ENCODE results near the gene SMG6.

The SMG6 gene

GRCh38 chr17:2067608-2068024, 236.0 kb downstream of the SMG6 start:
- Histone ChIP-seq H3K9me3 (ENCODE audit: insufficient read depth, low read depth, low read length) (no peaks in the 10 kb centered on the region), H3K4me1 (ENCODE audit: insufficient read depth, low read length) (peaks cover 11% of the 10 kb centered on the region), H3K36me3 (ENCODE audit: insufficient read depth, low read length) (peaks cover 13% of the 10 kb centered on the region; the same call in 1 of the 2 replicates), H3K9ac (ENCODE audit: low read depth, low read length) (no peak overlapping the region), H3K27ac (ENCODE audit: low read depth, low read length) (no peak overlapping the region), H3K27me3 (ENCODE audit: insufficient read depth, low read length) (no peaks in the 10 kb centered on the region), H3K4me3 (ENCODE audit: low read length) (no peak overlapping the region)
- 78% methylated on average over 5 of the region's 5 CpGs for WGBS

- no peaks in the 10 kb centered on the region for H3K27me3 ChIP-seq (ENCODE audit: insufficient read depth, low read length)
- H3K9ac ChIP-seq (ENCODE audit: low read depth, low read length), result no peak overlapping the region
- WGBS, result 94% methylated on average over 14 of the region's 14 CpGs
- no peak overlapping the region for H3K4me3 ChIP-seq (ENCODE audit: low read length)
- H3K9me3 ChIP-seq (ENCODE audit: insufficient read depth, low read depth, low read length), result no peaks in the 10 kb centered on the region
- peaks cover 8% of the 10 kb centered on the region; the same call in 1 of the 2 replicates for H3K36me3 ChIP-seq (ENCODE audit: insufficient read depth, low read length)
- no peak overlapping the region for H3K27ac ChIP-seq (ENCODE audit: low read depth, low read length)
- peaks cover 11% of the 10 kb centered on the region for H3K4me1 ChIP-seq (ENCODE audit: insufficient read depth, low read length)
Observed at GRCh38 chr17:2067048-2067561, 236.5 kb downstream of the SMG6 start.

- Histone ChIP-seq H3K27ac (ENCODE audit: low read depth, low read length) (no peak overlapping the region), H3K9me3 (ENCODE audit: insufficient read depth, low read depth, low read length) (no peaks in the 10 kb centered on the region), H3K4me3 (ENCODE audit: low read length) (no peak overlapping the region), H3K4me1 (ENCODE audit: insufficient read depth, low read length) (peaks cover 11% of the 10 kb centered on the region), H3K9ac (ENCODE audit: low read depth, low read length) (no peak overlapping the region), H3K36me3 (ENCODE audit: insufficient read depth, low read length) (peaks cover 3% of the 10 kb centered on the region; the same call in 1 of the 2 replicates), H3K27me3 (ENCODE audit: insufficient read depth, low read length) (peaks cover 4% of the 10 kb centered on the region; the same call in 1 of the 2 replicates)
- 94% methylated on average over 10 of the region's 10 CpGs for WGBS
Observed at GRCh38 chr17:2065949-2066400, 237.6 kb downstream of the SMG6 start.

GRCh38 chr17:2064980-2065785, 238.4 kb downstream of the SMG6 start:
- peaks cover 11% of the 10 kb centered on the region for H3K4me1 ChIP-seq (ENCODE audit: insufficient read depth, low read length)
- no peaks in the 10 kb centered on the region for H3K9me3 ChIP-seq (ENCODE audit: insufficient read depth, low read depth, low read length)
- no peak overlapping the region for H3K4me3 ChIP-seq (ENCODE audit: low read length)
- no peak overlapping the region for H3K9ac ChIP-seq (ENCODE audit: low read depth, low read length)
- H3K36me3 ChIP-seq (ENCODE audit: insufficient read depth, low read length), result peaks cover 3% of the 10 kb centered on the region; the same call in 1 of the 2 replicates
- no peak overlapping the region for H3K27ac ChIP-seq (ENCODE audit: low read depth, low read length)
- peaks cover 11% of the 10 kb centered on the region for H3K27me3 ChIP-seq (ENCODE audit: insufficient read depth, low read length)
- WGBS, result 83% methylated on average over 24 of the region's 24 CpGs

- Histone ChIP-seq H3K4me1 (ENCODE audit: insufficient read depth, low read length) (peaks cover 11% of the 10 kb centered on the region), H3K4me3 (ENCODE audit: low read length) (no peak overlapping the region), H3K36me3 (ENCODE audit: insufficient read depth, low read length) (peaks cover 3% of the 10 kb centered on the region; the same call in 1 of the 2 replicates), H3K9me3 (ENCODE audit: insufficient read depth, low read depth, low read length) (no peaks in the 10 kb centered on the region), H3K27me3 (ENCODE audit: insufficient read depth, low read length) (peaks cover 18% of the 10 kb centered on the region), H3K27ac (ENCODE audit: low read depth, low read length) (no peak overlapping the region), H3K9ac (ENCODE audit: low read depth, low read length) (no peak overlapping the region)
- WGBS, result 91% methylated on average over 6 of the region's 6 CpGs
Observed at GRCh38 chr17:2064520-2064971, 239.0 kb downstream of the SMG6 start.

GRCh38 chr17:2064147-2064489, 239.5 kb downstream of the SMG6 start:
- H3K9me3 ChIP-seq (ENCODE audit: insufficient read depth, low read depth, low read length), result no peaks in the 10 kb centered on the region
- H3K4me1 ChIP-seq (ENCODE audit: insufficient read depth, low read length), result peaks cover 11% of the 10 kb centered on the region
- H3K27me3 ChIP-seq (ENCODE audit: insufficient read depth, low read length), result peaks cover 22% of the 10 kb centered on the region
- H3K36me3 ChIP-seq (ENCODE audit: insufficient read depth, low read length), result peaks cover 3% of the 10 kb centered on the region; the same call in 1 of the 2 replicates
- no peak overlapping the region for H3K4me3 ChIP-seq (ENCODE audit: low read length)
- WGBS, result 85% methylated on average over 5 of the region's 5 CpGs
- H3K9ac ChIP-seq (ENCODE audit: low read depth, low read length), result no peak overlapping the region
- no peak overlapping the region for H3K27ac ChIP-seq (ENCODE audit: low read depth, low read length)

GRCh38 chr17:2063261-2064146, 240.1 kb downstream of the SMG6 start:
- no peak overlapping the region for H3K27ac ChIP-seq (ENCODE audit: low read depth, low read length)
- no peak overlapping the region for H3K9ac ChIP-seq (ENCODE audit: low read depth, low read length)
- H3K4me1 ChIP-seq (ENCODE audit: insufficient read depth, low read length), result peaks cover 11% of the 10 kb centered on the region
- H3K27me3 ChIP-seq (ENCODE audit: insufficient read depth, low read length), result peaks cover 28% of the 10 kb centered on the region
- no peak overlapping the region for H3K4me3 ChIP-seq (ENCODE audit: low read length)
- H3K9me3 ChIP-seq (ENCODE audit: insufficient read depth, low read depth, low read length), result no peaks in the 10 kb centered on the region
- H3K36me3 ChIP-seq (ENCODE audit: insufficient read depth, low read length), result peaks cover under 1% of the 10 kb centered on the region; the same call in 1 of the 2 replicates
- WGBS, result 85% methylated on average over 16 of the region's 16 CpGs

- H3K9me3 ChIP-seq (ENCODE audit: insufficient read depth, low read depth, low read length), result no peaks in the 10 kb centered on the region
- no peaks in the 10 kb centered on the region; the same call in 1 of the 2 replicates for H3K36me3 ChIP-seq (ENCODE audit: insufficient read depth, low read length)
- peaks cover 36% of the 10 kb centered on the region for H3K27me3 ChIP-seq (ENCODE audit: insufficient read depth, low read length)
- H3K4me1 ChIP-seq (ENCODE audit: insufficient read depth, low read length), result peaks cover 11% of the 10 kb centered on the region
- H3K4me3 ChIP-seq (ENCODE audit: low read length), result no peak overlapping the region; the same call in 1 of the 2 replicates
- WGBS, result 41% methylated on average over 11 of the region's 11 CpGs
- H3K9ac ChIP-seq (ENCODE audit: low read depth, low read length), result no peak overlapping the region
- no peak overlapping the region for H3K27ac ChIP-seq (ENCODE audit: low read depth, low read length)
Observed at GRCh38 chr17:2062571-2063183, 240.9 kb downstream of the SMG6 start.

- Histone ChIP-seq H3K27me3 (ENCODE audit: insufficient read depth, low read length) (peaks cover 48% of the 10 kb centered on the region), H3K27ac (ENCODE audit: low read depth, low read length) (no peak overlapping the region), H3K4me3 (ENCODE audit: low read length) (no peak overlapping the region), H3K4me1 (ENCODE audit: insufficient read depth, low read length) (peaks cover 11% of the 10 kb centered on the region), H3K9me3 (ENCODE audit: insufficient read depth, low read depth, low read length) (no peaks in the 10 kb centered on the region), H3K36me3 (ENCODE audit: insufficient read depth, low read length) (no peaks in the 10 kb centered on the region; the same call in 1 of the 2 replicates), H3K9ac (ENCODE audit: low read depth, low read length) (no peak overlapping the region)
- 90% methylated on average over 17 of the region's 17 CpGs for WGBS
Observed at GRCh38 chr17:2061441-2061958, 242.1 kb downstream of the SMG6 start.

- no peak overlapping the region for H3K27ac ChIP-seq (ENCODE audit: low read depth, low read length)
- no peak overlapping the region for H3K9ac ChIP-seq (ENCODE audit: low read depth, low read length)
- no peaks in the 10 kb centered on the region for H3K9me3 ChIP-seq (ENCODE audit: insufficient read depth, low read depth, low read length)
- no peak overlapping the region for H3K4me3 ChIP-seq (ENCODE audit: low read length)
- peaks cover 55% of the 10 kb centered on the region for H3K27me3 ChIP-seq (ENCODE audit: insufficient read depth, low read length)
- peaks cover 11% of the 10 kb centered on the region for H3K4me1 ChIP-seq (ENCODE audit: insufficient read depth, low read length)
- H3K36me3 ChIP-seq (ENCODE audit: insufficient read depth, low read length), result no peaks in the 10 kb centered on the region; the same call in 1 of the 2 replicates
- 93% methylated on average over 21 of the region's 21 CpGs for WGBS
Observed at GRCh38 chr17:2060681-2061440, 242.7 kb downstream of the SMG6 start.

Data from HUES64 (cell line).